Karpas-422 (cell line): ENCODE measurements around the gene ATP11A. TPM values are rescaled to one million over a fixed set of nuclear protein-coding genes. Genes with fewer than 3 reads are reported as not detected.
"Not testable (repeated sequence)": the region's sequence is repeated elsewhere in the genome, so short reads cannot be mapped to it uniquely, and the experiment has no call there.

Experiments
- DNase-seq: peaks from one replicate; pipeline ENCODE4 v3.0.0-alpha.2; 2015
- H2AFZ ChIP-seq: fragments of 200-600 bp; sonication (generic); 2 replicates; pipeline ENCODE4 v1.6.1; 2014; ENCODE audit warnings: antibody characterized with exemption, low read length, mixed read lengths
- H3K27ac ChIP-seq: fragments of 200-600 bp; sonication (generic); 2 replicates; pipeline ENCODE4 v1.5.1; 2014; ENCODE audit warnings: mild to moderate bottlenecking, low read length, moderate library complexity
- H3K27me3 ChIP-seq: fragments of 200-600 bp; sonication (generic); 2 replicates; pipeline ENCODE4 v1.6.1; 2014; ENCODE audit warnings: low read length, mixed read lengths
- H3K36me3 ChIP-seq: fragments of 200-600 bp; sonication (generic); 2 replicates; pipeline ENCODE4 v1.6.1; 2014; ENCODE audit warnings: low read length, mixed read lengths; ENCODE audit not compliant: insufficient read depth
- H3K4me1 ChIP-seq: fragments of 200-600 bp; sonication (generic); 2 replicates; pipeline ENCODE4 v1.6.1; 2014; ENCODE audit warnings: mild to moderate bottlenecking, low read length, mixed read lengths
- H3K4me2 ChIP-seq: fragments of 200-600 bp; sonication (generic); 2 replicates; pipeline ENCODE4 v1.6.1; 2014; ENCODE audit warnings: low read length, low read depth, mild to moderate bottlenecking; ENCODE audit not compliant: poor library complexity, severe bottlenecking
- H3K4me3 ChIP-seq: fragments of 200-600 bp; sonication (generic); 2 replicates; pipeline ENCODE4 v1.5.1; 2014; ENCODE audit warnings: mild to moderate bottlenecking, antibody characterized with exemption, low read length, mixed read lengths
- H3K79me2 ChIP-seq: fragments of 200-600 bp; sonication (generic); 2 replicates; pipeline ENCODE4 v1.6.1; 2014; ENCODE audit warnings: mild to moderate bottlenecking, low read length, mixed read lengths
- H3K9ac ChIP-seq: fragments of 200-600 bp; sonication (generic); 2 replicates; pipeline ENCODE4 v1.6.0; 2014; ENCODE audit warnings: low read length
- H3K9me2 ChIP-seq: fragments of 200-600 bp; sonication (generic), shearing (Covaris generic); replicated peaks from 2 replicates; pipeline ENCODE4 v1.6.0; 2014; ENCODE audit warnings: mild to moderate bottlenecking, low read length, moderate library complexity; ENCODE audit not compliant: insufficient read depth
- H3K9me3 ChIP-seq: fragments of 300-700, 200-600 bp; sonication (generic); 2 replicates; pipeline ENCODE4 v1.6.1; 2014; ENCODE audit warnings: low read length, mixed read lengths
- H4K20me1 ChIP-seq: fragments of 200-600 bp; sonication (generic); 2 replicates; pipeline ENCODE4 v1.6.1; 2014; ENCODE audit warnings: mild to moderate bottlenecking, antibody characterized with exemption, low read length, low read depth; ENCODE audit not compliant: insufficient read depth
- total RNA-seq: library from RNA; depleted of rRNA; stranded (reverse); fragments of >200 nt; shearing (Covaris generic); gene quantifications from 2 replicates; pipeline ENCODE4 v1.2.3, GENCODE V29; 2014; ENCODE audit warnings: low replicate concordance

Gene ATP11A
- total RNA-seq, 1 experiment from 2014 or later: 0.11 TPM

- H4K20me1 ChIP-seq: no peaks in the 10 kb centered on the region
- peaks cover 6% of the 10 kb centered on the region for H3K4me1 ChIP-seq
- no peak overlapping the region for H3K9ac ChIP-seq
- H3K27ac ChIP-seq: no peak overlapping the region
- H3K9me2 ChIP-seq: no peaks in the 10 kb centered on the region
- no peak for DNase-seq
- H3K79me2 ChIP-seq: no peaks in the 10 kb centered on the region
- no peaks in the 10 kb centered on the region for H3K9me3 ChIP-seq
- H3K27me3 ChIP-seq: no peaks in the 10 kb centered on the region
- no peak overlapping the region for H3K4me2 ChIP-seq
- no peak overlapping the region for H3K4me3 ChIP-seq
- H2AFZ ChIP-seq: no peak overlapping the region
- H3K36me3 ChIP-seq: no peaks in the 10 kb centered on the region
These were observed 5.6 kb upstream of the ATP11A start for GRCh38 chr13:112684071-112684845.

GRCh38 chr13:112685189-112685805, 4.5 kb upstream of the ATP11A start:
- peaks cover 11% of the 10 kb centered on the region for H3K4me1 ChIP-seq
- DNase-seq, H3K9ac ChIP-seq, H4K20me1 ChIP-seq, H3K9me2 ChIP-seq, H3K4me3 ChIP-seq, H2AFZ ChIP-seq, H3K4me2 ChIP-seq, H3K36me3 ChIP-seq, H3K27me3 ChIP-seq, H3K9me3 ChIP-seq, H3K27ac ChIP-seq, H3K79me2 ChIP-seq: not testable (repeated sequence)

GRCh38 chr13:112685896-112686295, 3.9 kb upstream of the ATP11A start:
- no peak for DNase-seq
- Histone ChIP-seq H3K4me1 (peaks cover 17% of the 10 kb centered on the region), H3K27me3 (no peaks in the 10 kb centered on the region), H4K20me1 (no peaks in the 10 kb centered on the region), H3K79me2 (no peaks in the 10 kb centered on the region), H3K9ac (no peak overlapping the region), H3K4me2 (no peak overlapping the region), H3K36me3 (no peaks in the 10 kb centered on the region), H3K27ac (no peak overlapping the region), H3K9me3 (no peaks in the 10 kb centered on the region), H3K4me3 (no peak overlapping the region), H2AFZ (no peak overlapping the region), H3K9me2 (no peaks in the 10 kb centered on the region)

GRCh38 chr13:112686364-112686763, 3.5 kb upstream of the ATP11A start:
- Histone ChIP-seq H4K20me1 (no peaks in the 10 kb centered on the region), H3K4me1 (peaks cover 18% of the 10 kb centered on the region), H3K9me3 (no peaks in the 10 kb centered on the region), H2AFZ (no peak overlapping the region), H3K9me2 (no peaks in the 10 kb centered on the region), H3K27ac (no peak overlapping the region), H3K4me3 (no peak overlapping the region), H3K27me3 (no peaks in the 10 kb centered on the region), H3K79me2 (no peaks in the 10 kb centered on the region), H3K9ac (no peak overlapping the region), H3K36me3 (no peaks in the 10 kb centered on the region), H3K4me2 (no peak overlapping the region)
- DNase-seq: no peak

- no peak for DNase-seq
These were observed 2.9 kb upstream of the ATP11A start for GRCh38 chr13:112686987-112687386.

GRCh38 chr13:112687836-112688559, 1.8 kb upstream of the ATP11A start:
- H2AFZ ChIP-seq: no peak overlapping the region
- H3K36me3 ChIP-seq: no peaks in the 10 kb centered on the region
- H3K4me3 ChIP-seq: no peak overlapping the region
- H3K27me3 ChIP-seq: no peaks in the 10 kb centered on the region
- H3K79me2 ChIP-seq: no peaks in the 10 kb centered on the region
- no peak for DNase-seq
- peaks cover 18% of the 10 kb centered on the region for H3K4me1 ChIP-seq
- H4K20me1 ChIP-seq: no peaks in the 10 kb centered on the region
- no peak overlapping the region for H3K27ac ChIP-seq
- no peak overlapping the region for H3K4me2 ChIP-seq
- no peaks in the 10 kb centered on the region for H3K9me3 ChIP-seq
- no peaks in the 10 kb centered on the region for H3K9me2 ChIP-seq
- no peak overlapping the region for H3K9ac ChIP-seq

More at GRCh38 chr13:112686987-112687386, 2.9 kb upstream of the ATP11A start:
- H3K4me1 ChIP-seq: peaks cover 18% of the 10 kb centered on the region
- no peaks in the 10 kb centered on the region for H3K9me2 ChIP-seq
- no peak overlapping the region for H3K27ac ChIP-seq
- H3K36me3 ChIP-seq: no peaks in the 10 kb centered on the region
- no peaks in the 10 kb centered on the region for H4K20me1 ChIP-seq
- H3K4me3 ChIP-seq: no peak overlapping the region
- no peak overlapping the region for H3K4me2 ChIP-seq
- no peaks in the 10 kb centered on the region for H3K9me3 ChIP-seq
- no peaks in the 10 kb centered on the region for H3K79me2 ChIP-seq
- H2AFZ ChIP-seq: no peak overlapping the region
- no peak overlapping the region for H3K9ac ChIP-seq
- H3K27me3 ChIP-seq: no peaks in the 10 kb centered on the region

- Histone ChIP-seq H3K4me2 (peak overlapping the region; percentile 71), H2AFZ (peak overlapping the region; percentile 74; the same call in 1 of the 2 replicates), H3K27ac (no peak overlapping the region), H3K9me2 (no peaks in the 10 kb centered on the region), H3K4me3 (peak overlapping the region; percentile 54; the same call in 1 of the 2 replicates), H4K20me1 (no peaks in the 10 kb centered on the region), H3K27me3 (no peaks in the 10 kb centered on the region), H3K36me3 (no peaks in the 10 kb centered on the region), H3K9ac (peak overlapping the region; percentile 47; the same call in 1 of the 2 replicates), H3K79me2 (no peaks in the 10 kb centered on the region), H3K4me1 (peaks cover 18% of the 10 kb centered on the region), H3K9me3 (no peaks in the 10 kb centered on the region)
- DNase-seq: no peak
These were observed 1.1 kb upstream of the ATP11A start for GRCh38 chr13:112688560-112689302.
